OCI-LY7 (cell line): ENCODE measurements around the gene MACROH2A1. TPM values are rescaled to one million over a fixed set of nuclear protein-coding genes. Genes with fewer than 3 reads are reported as not detected.
A peak's percentile ranks its signal among the peaks of the same experiment; 100 is the strongest.

Experiments
- BruUV-seq: library from RNA; stranded (reverse); fragments of 400-500 nt; replicated peaks from 2 replicates; lab custom pipeline; 2021; lab: Mats Ljungman, UMichigan
- CTCF ChIA-PET: fragments of 300-600 bp; sonication (Branson Sonifier 250); formaldehyde crosslinking; loops from one replicate; lab custom pipeline; 2022; ENCODE audit warnings: antibody characterized with exemption; ENCODE audit not compliant: unreplicated experiment; lab: Charles Lee
- POLR2A ChIA-PET: fragments of 300-600 bp; sonication (Branson Sonifier 250); formaldehyde crosslinking; loops from one replicate; lab custom pipeline; 2022; ENCODE audit warnings: antibody characterized with exemption; lab: Charles Lee
- DNase-seq: peaks from one replicate; pipeline ENCODE4 v3.0.0-alpha.2; 2015; ENCODE audit warnings: low spot score
- H2AFZ ChIP-seq: fragments of 200-600 bp; sonication (generic), shearing (Covaris generic); 2 replicates; pipeline ENCODE4 v1.6.1; 2014; ENCODE audit warnings: mild to moderate bottlenecking, antibody characterized with exemption, low read length, moderate library complexity
- H3K27ac ChIP-seq: fragments of 200-600 bp; sonication (generic); 2 replicates; pipeline ENCODE4 v1.5.1; 2014; ENCODE audit warnings: mixed run types, low read depth, mild to moderate bottlenecking, moderate library complexity, low read length, inconsistent platforms; ENCODE audit not compliant: poor library complexity, severe bottlenecking
- H3K36me3 ChIP-seq: fragments of 200-600 bp; sonication (generic); 2 replicates; pipeline ENCODE4 v1.6.1; 2014; ENCODE audit warnings: mild to moderate bottlenecking, antibody characterized with exemption, low read length, moderate library complexity, mixed read lengths; ENCODE audit not compliant: insufficient read depth
- H3K4me1 ChIP-seq: fragments of 200-600 bp; sonication (generic); 2 replicates; pipeline ENCODE4 v1.5.1; 2014; ENCODE audit warnings: mild to moderate bottlenecking, low read length; ENCODE audit not compliant: insufficient read depth, poor library complexity, severe bottlenecking
- H3K4me2 ChIP-seq: fragments of 200-600 bp; sonication (generic); 2 replicates; pipeline ENCODE4 v1.6.1; 2014; ENCODE audit warnings: mild to moderate bottlenecking, low read length
- H3K4me3 ChIP-seq: fragments of 200-600 bp; sonication (generic); 2 replicates; pipeline ENCODE4 v1.5.1; 2014; ENCODE audit warnings: mild to moderate bottlenecking, low read depth, low read length; ENCODE audit not compliant: poor library complexity, severe bottlenecking
- H3K79me2 ChIP-seq: fragments of 200-600 bp; sonication (generic); 2 replicates; pipeline ENCODE4 v1.6.1; 2016; ENCODE audit warnings: low read depth, mild to moderate bottlenecking, low read length, moderate library complexity, mixed read lengths; ENCODE audit not compliant: insufficient read depth
- H3K9me2 ChIP-seq: fragments of 200-600 bp; sonication (generic); 2 replicates; pipeline ENCODE4 v1.6.1; 2016; ENCODE audit warnings: mild to moderate bottlenecking, low read length, mixed read lengths; ENCODE audit not compliant: insufficient read depth
- H3K9me3 ChIP-seq: fragments of 200-600 bp; sonication (generic); 2 replicates; pipeline ENCODE4 v1.6.1; 2014; ENCODE audit warnings: mild to moderate bottlenecking, mixed run types, low read length, mixed read lengths
- H4K20me1 ChIP-seq: fragments of 200-600 bp; sonication (generic); 2 replicates; pipeline ENCODE4 v1.6.1; 2014; ENCODE audit warnings: mild to moderate bottlenecking, antibody characterized with exemption, low read length, moderate library complexity, mixed read lengths; ENCODE audit not compliant: insufficient read depth
- CTCF ChIP-seq: fragments of 200-600 bp; sonication (generic); conservative IDR thresholded peaks from 2 replicates; pipeline ENCODE4 v1.5.1; 2014; ENCODE audit warnings: mild to moderate bottlenecking, antibody characterized with exemption, low read length, moderate library complexity, mixed read lengths
- EZH2phosphoT487 ChIP-seq: fragments of 200-600 bp; sonication (generic); IDR thresholded peaks from 2 replicates; pipeline ENCODE4 v1.6.1; 2018; ENCODE audit warnings: low read depth, borderline replicate concordance, mild to moderate bottlenecking, mixed run types, antibody characterized with exemption, low read length, moderate library complexity, mixed read lengths
- intact Hi-C: fragments of 100-400 bp; cut with micrococcal nuclease; formaldehyde crosslinking; loops from one replicate; pipeline ENCODE4 v1.10.0; 2022; ENCODE audit not compliant: unreplicated experiment
- total RNA-seq, 2 experiments: library from RNA; depleted of rRNA in 1 of 2; stranded (reverse); fragments of >200 nt in 1 of 2; shearing (Covaris generic) in 1 of 2; gene quantifications; 2 replicates each; pipeline ENCODE4 v1.2.3, GENCODE V29; 2014 to 2022

The MACROH2A1 gene
- total RNA-seq, 2 experiments from 2014 or later = 271 to 356 TPM

GRCh38 chr5:135437796-135438560, 38.9 kb upstream of the MACROH2A1 start:
- ChIA-PET POLR2A (interaction anchor here (0.7 kb wide), 1 partner anchor 10 kb away, joined by 3 read pairs; the partner anchor contains the start of gene DCANP1), CTCF (no interaction called here)
- intact Hi-C loops = no loop called here
- Histone ChIP-seq H3K9me3 (no peaks in the 10 kb centered on the region), H3K9me2 (no peaks in the 10 kb centered on the region), H2AFZ (no peak overlapping the region), H3K4me2 (peak overlapping the region; percentile 47; the same call in 1 of the 2 replicates), H4K20me1 (no peaks in the 10 kb centered on the region), H3K4me1 (peaks cover 12% of the 10 kb centered on the region), H3K27ac (no peak overlapping the region), H3K36me3 (no peaks in the 10 kb centered on the region), H3K4me3 (no peak overlapping the region), H3K79me2 (no peaks in the 10 kb centered on the region)
- no TSS peak for BruUV-seq
- no peak for TF ChIP-seq CTCF
- TF ChIP-seq EZH2phosphoT487 = no peak
- no peak for DNase-seq

GRCh38 chr5:135437422-135437795, 38.4 kb upstream of the MACROH2A1 start:
- H3K27ac ChIP-seq = no peak overlapping the region
- H3K79me2 ChIP-seq = no peaks in the 10 kb centered on the region
- no peak for DNase-seq
- ChIA-PET CTCF (no interaction called here), POLR2A (interaction anchor here (0.6 kb wide), 1 partner anchor 9 kb away, joined by 3 read pairs; no protein-coding TSS in a partner anchor)
- peaks cover 12% of the 10 kb centered on the region for H3K4me1 ChIP-seq
- H3K36me3 ChIP-seq = no peaks in the 10 kb centered on the region
- BruUV-seq = no TSS peak
- no peaks in the 10 kb centered on the region for H4K20me1 ChIP-seq
- no peak overlapping the region for H3K4me3 ChIP-seq
- TF ChIP-seq EZH2phosphoT487 (no peak), CTCF (no peak)
- H3K9me2 ChIP-seq = no peaks in the 10 kb centered on the region
- intact Hi-C loops = no loop called here
- H3K4me2 ChIP-seq = peak overlapping the region; percentile 47
- H3K9me3 ChIP-seq = no peaks in the 10 kb centered on the region
- no peak overlapping the region for H2AFZ ChIP-seq

DNA sequence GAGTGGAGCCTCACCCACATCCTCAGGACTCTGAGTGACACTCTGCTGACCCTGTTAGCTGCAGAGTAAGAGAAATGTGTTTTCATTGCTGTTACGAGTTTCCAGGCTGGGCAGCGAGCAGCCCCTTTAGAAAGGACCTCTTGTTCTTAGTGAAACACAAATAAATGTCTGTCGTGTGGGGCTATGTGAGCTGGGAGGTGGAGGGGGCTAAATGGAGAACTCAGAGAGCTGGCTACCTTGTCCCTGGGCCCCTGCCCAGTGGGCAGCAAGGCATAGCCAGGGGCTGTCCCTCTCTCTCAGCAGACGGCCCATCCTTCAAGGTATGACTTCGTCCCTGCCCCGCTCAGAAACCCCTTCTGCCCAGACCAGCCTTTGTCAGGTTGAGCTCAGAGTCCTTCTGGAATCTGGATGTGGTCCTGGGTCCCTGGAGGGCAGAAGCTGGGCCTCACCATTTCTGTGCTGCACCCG, 38.0 kb upstream of the MACROH2A1 start:
- H3K79me2 ChIP-seq = no peaks in the 10 kb centered on the region
- ChIA-PET POLR2A (interaction anchor here (0.6 kb wide), 1 partner anchor 8 kb away, joined by 3 read pairs; no protein-coding TSS in a partner anchor), CTCF (no interaction called here)
- H3K4me3 ChIP-seq = no peak overlapping the region
- H3K9me3 ChIP-seq = no peaks in the 10 kb centered on the region
- no peaks in the 10 kb centered on the region for H4K20me1 ChIP-seq
- peak overlapping the region; percentile 47 for H3K4me2 ChIP-seq
- TF ChIP-seq EZH2phosphoT487 (no peak), CTCF (no peak)
- no peak overlapping the region for H2AFZ ChIP-seq
- DNase-seq = no peak
- no TSS peak for BruUV-seq
- intact Hi-C loops = no loop called here
- H3K36me3 ChIP-seq = no peaks in the 10 kb centered on the region
- no peak overlapping the region for H3K27ac ChIP-seq
- peaks cover 12% of the 10 kb centered on the region for H3K4me1 ChIP-seq
- H3K9me2 ChIP-seq = no peaks in the 10 kb centered on the region
